ENCODE measurements around the gene GPHN.

Gene GPHN

DNA sequence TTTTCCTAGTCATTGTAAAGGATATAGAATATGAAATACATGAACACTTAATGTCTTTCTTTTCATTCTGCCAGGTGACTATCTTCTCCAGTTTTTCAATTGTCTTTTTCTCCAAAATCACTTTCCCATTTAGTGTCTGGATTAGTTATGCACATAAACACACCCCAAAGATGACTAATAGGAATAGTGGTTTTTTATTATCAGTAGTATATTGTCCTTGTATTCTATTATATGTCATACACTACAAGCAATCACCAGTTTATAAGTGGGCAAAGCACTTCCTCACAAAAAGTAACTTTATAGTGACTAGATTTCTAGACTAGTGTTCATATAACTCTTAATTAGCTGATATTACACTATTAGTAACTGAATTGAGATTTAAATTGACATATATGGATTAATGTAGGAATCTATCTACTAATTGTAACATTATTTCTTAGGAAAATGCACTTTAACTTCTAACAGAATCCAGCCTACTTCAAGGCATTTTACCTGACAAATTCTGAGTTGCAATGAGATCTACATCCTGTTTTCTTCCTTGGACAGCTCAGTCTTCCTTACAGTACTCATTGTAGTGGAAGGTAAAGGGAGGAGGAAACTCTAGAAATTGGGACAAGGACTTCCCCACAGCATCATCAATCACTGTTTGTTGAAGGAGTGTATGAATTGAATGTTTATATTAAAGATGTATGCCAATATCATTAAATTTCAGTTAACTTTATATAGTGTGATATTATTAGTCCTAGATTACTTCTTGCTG, 495.2 kb downstream of the GPHN start:
- no peak overlapping the region for H3K4me3 ChIP-seq (ENCODE audit: low read length)
- DNase-seq (ENCODE audit: low read depth) = no peak
- TF ChIP-seq, protein P1, sequence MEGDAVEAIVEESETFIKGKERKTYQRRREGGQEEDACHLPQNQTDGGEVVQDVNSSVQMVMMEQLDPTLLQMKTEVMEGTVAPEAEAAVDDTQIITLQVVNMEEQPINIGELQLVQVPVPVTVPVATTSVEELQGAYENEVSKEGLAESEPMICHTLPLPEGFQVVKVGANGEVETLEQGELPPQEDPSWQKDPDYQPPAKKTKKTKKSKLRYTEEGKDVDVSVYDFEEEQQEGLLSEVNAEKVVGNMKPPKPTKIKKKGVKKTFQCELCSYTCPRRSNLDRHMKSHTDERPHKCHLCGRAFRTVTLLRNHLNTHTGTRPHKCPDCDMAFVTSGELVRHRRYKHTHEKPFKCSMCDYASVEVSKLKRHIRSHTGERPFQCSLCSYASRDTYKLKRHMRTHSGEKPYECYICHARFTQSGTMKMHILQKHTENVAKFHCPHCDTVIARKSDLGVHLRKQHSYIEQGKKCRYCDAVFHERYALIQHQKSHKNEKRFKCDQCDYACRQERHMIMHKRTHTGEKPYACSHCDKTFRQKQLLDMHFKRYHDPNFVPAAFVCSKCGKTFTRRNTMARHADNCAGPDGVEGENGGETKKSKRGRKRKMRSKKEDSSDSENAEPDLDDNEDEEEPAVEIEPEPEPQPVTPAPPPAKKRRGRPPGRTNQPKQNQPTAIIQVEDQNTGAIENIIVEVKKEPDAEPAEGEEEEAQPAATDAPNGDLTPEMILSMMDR (conservative IDR thresholded peaks at IDR 0.05; ENCODE audit: low read depth, low read length) = no peak

- TF ChIP-seq, protein P1 (conservative IDR thresholded peaks at IDR 0.05; ENCODE audit: low read depth, low read length) = no peak
- DNase-seq (ENCODE audit: low read depth) = no peak
- H3K4me3 ChIP-seq (ENCODE audit: low read length) = no peak overlapping the region
Measured at GRCh38 chr14:67004521-67004920, 496.6 kb downstream of the GPHN start.

DNA sequence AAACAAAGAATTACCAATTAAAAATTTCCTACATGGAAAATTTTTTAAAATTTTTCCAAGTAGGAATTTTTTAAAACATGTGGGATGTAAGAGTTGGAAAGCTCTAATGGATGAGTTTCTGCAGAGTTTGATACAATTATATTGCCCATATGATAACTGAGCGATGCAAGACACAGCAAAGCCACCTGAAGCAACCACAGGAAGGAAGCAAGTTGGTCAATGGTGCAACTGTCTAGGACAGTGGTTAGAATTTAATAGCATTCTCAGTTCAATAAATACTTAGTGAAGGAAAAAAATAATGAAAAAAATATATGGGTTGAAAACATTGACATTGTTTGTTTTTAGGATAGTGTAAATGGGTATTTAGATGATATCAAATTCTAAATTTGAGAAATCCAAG, 502.7 kb downstream of the GPHN start:
- H3K4me3 ChIP-seq (ENCODE audit: low read length) = no peak overlapping the region
- TF ChIP-seq, protein P1 (conservative IDR thresholded peaks at IDR 0.05; ENCODE audit: low read depth, low read length) = no peak
- DNase-seq (ENCODE audit: low read depth) = no peak

DNA sequence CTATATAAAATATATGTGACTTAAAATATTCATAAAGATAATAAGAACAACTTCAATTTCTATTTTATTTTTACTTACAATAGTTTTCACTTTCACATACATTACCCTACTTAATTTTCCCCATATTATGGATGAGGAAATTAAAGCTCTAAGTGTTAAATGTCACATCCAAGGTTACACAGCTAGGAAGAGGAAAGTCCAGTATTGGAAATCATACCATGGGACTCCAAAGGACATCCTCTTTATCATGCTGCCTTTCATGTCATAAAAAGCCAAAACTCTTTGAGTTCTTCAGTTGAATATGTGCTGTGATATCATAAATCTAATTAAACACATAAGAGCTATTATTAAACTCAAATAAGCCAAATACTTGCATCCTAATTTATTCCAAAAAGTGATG, 508.9 kb downstream of the GPHN start:
- DNase-seq (ENCODE audit: low read depth) = no peak
- TF ChIP-seq, protein P1 (conservative IDR thresholded peaks at IDR 0.05; ENCODE audit: low read depth, low read length) = no peak

DNA sequence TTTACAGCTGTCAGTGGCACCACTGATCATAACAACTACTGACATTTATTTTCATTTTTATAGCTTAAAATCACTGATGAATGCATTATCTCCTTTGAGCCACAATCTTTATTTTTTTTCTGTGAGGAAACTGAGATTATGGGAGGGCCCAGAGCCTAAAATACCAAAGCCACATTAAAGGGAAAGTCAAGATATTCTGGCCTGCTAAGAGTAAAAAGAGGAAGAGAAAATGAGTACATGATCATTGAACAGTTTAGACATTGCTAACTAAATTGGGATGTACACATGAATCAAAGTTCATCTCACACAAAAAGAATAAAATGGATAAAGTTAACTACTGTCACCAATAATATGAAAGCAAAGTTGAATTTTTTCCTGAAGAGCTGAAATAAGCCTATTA, 510.8 kb downstream of the GPHN start:
- no peak overlapping the region for H3K4me3 ChIP-seq (ENCODE audit: low read length)
- TF ChIP-seq, protein P1 (conservative IDR thresholded peaks at IDR 0.05; ENCODE audit: low read depth, low read length) = no peak
- no peak for DNase-seq (ENCODE audit: low read depth)

More for the DNA sequence above, 508.9 kb downstream of the GPHN start:
- H3K4me3 ChIP-seq (ENCODE audit: low read length) = no peak overlapping the region

GRCh38 chr14:67019796-67020195, 511.8 kb downstream of the GPHN start:
- DNase-seq (ENCODE audit: low read depth) = no peak
- TF ChIP-seq, protein P1 (conservative IDR thresholded peaks at IDR 0.05; ENCODE audit: low read depth, low read length) = no peak
- H3K4me3 ChIP-seq (ENCODE audit: low read length) = no peak overlapping the region

Data from retinal pigment epithelial cell (primary cell).